Common myeloid progenitor, CD34-positive (primary cell): ENCODE data around the gene CABP7.
A peak's percentile ranks its signal among the peaks of the same experiment; 100 is the strongest.

ENCODE experiments used
- CTCF ChIA-PET: fragments of 350-600 bp; sonication (Branson Sonifier 250); formaldehyde crosslinking; loops from one replicate; lab custom pipeline; 2021; ENCODE audit warnings: antibody characterized with exemption; lab: Charles Lee
- POLR2A ChIA-PET: fragments of 350-600 bp; sonication (Branson Sonifier 250); formaldehyde crosslinking; loops from one replicate; lab custom pipeline; 2021; ENCODE audit warnings: antibody characterized with exemption; lab: Charles Lee
- DNase-seq, 3 donors: peaks; one replicate each; pipeline versions ENCODE4 v3.0.0 to v3.0.0-alpha.2; 2013
- H3K27ac ChIP-seq, 2 experiments: 1 replicate in 1 of 2; 2 replicates in 1 of 2; pipeline ENCODE4 v1.7.0; 2013; ENCODE audit warnings: inconsistent platforms in 2 of 2, low read length in 2 of 2, mild to moderate bottlenecking in 2 of 2, low read depth in 1 of 2, moderate library complexity in 1 of 2; ENCODE audit not compliant: severe bottlenecking in 2 of 2, insufficient read depth in 1 of 2, poor library complexity in 1 of 2
- H3K27me3 ChIP-seq, 5 experiments: replicated peaks in 2 of 5; 1 replicate in 3 of 5; 2 replicates in 2 of 5; pipeline versions ENCODE4 v1.6.1 to v1.7.0; 2013; ENCODE audit warnings: low read length in 4 of 5, mild to moderate bottlenecking in 2 of 5, moderate library complexity in 2 of 5, inconsistent platforms in 1 of 5; ENCODE audit not compliant: insufficient read depth in 5 of 5, control insufficient read depth in 4 of 5
- H3K36me3 ChIP-seq, 4 experiments: 1 replicate in 2 of 4; 2 replicates in 2 of 4; pipeline versions ENCODE4 v1.6.1 to v1.7.0; 2013; ENCODE audit warnings: low read length in 3 of 4, control low read depth in 1 of 4, mild to moderate bottlenecking in 1 of 4; ENCODE audit not compliant: control insufficient read depth in 4 of 4, insufficient read depth in 4 of 4
- H3K4me1 ChIP-seq, 4 experiments: 1 replicate in 3 of 4; 2 replicates in 1 of 4; pipeline versions ENCODE4 v1.6.1 to v1.7.1; 2013; ENCODE audit warnings: low read length in 3 of 4, mild to moderate bottlenecking in 3 of 4, control low read depth in 1 of 4, inconsistent platforms in 1 of 4, moderate library complexity in 1 of 4; ENCODE audit not compliant: control insufficient read depth in 4 of 4, insufficient read depth in 4 of 4; ENCODE audit errors: control extremely low read depth in 1 of 4
- H3K4me3 ChIP-seq, 7 experiments: 1 replicate in 4 of 7; 2 replicates in 3 of 7; pipeline versions ENCODE4 v1.5.1 to v1.7.0; 2013; ENCODE audit warnings: mild to moderate bottlenecking in 7 of 7, low read length in 6 of 7, moderate library complexity in 6 of 7, inconsistent platforms in 2 of 7, low read depth in 2 of 7, control low read depth in 1 of 7; ENCODE audit not compliant: insufficient read depth in 4 of 7, control insufficient read depth in 1 of 7; ENCODE audit errors: extremely low read depth in 1 of 7
- H3K9me3 ChIP-seq, 5 experiments: 1 replicate in 4 of 5; 2 replicates in 1 of 5; pipeline versions ENCODE4 v1.6.1 to v1.7.1; 2013; ENCODE audit warnings: low read length in 4 of 5, mild to moderate bottlenecking in 2 of 5, inconsistent platforms in 1 of 5, low read depth in 1 of 5, moderate library complexity in 1 of 5; ENCODE audit not compliant: control insufficient read depth in 4 of 5, insufficient read depth in 2 of 5; ENCODE audit errors: control extremely low read depth in 1 of 5
- WGBS: methylation state at CpG from one replicate; pipeline ENCODE4 v1.1.5; 2013; ENCODE audit not compliant: insufficient coverage; 5-methylcytosine and 5-hydroxymethylcytosine counted together

CABP7 gene

DNA sequence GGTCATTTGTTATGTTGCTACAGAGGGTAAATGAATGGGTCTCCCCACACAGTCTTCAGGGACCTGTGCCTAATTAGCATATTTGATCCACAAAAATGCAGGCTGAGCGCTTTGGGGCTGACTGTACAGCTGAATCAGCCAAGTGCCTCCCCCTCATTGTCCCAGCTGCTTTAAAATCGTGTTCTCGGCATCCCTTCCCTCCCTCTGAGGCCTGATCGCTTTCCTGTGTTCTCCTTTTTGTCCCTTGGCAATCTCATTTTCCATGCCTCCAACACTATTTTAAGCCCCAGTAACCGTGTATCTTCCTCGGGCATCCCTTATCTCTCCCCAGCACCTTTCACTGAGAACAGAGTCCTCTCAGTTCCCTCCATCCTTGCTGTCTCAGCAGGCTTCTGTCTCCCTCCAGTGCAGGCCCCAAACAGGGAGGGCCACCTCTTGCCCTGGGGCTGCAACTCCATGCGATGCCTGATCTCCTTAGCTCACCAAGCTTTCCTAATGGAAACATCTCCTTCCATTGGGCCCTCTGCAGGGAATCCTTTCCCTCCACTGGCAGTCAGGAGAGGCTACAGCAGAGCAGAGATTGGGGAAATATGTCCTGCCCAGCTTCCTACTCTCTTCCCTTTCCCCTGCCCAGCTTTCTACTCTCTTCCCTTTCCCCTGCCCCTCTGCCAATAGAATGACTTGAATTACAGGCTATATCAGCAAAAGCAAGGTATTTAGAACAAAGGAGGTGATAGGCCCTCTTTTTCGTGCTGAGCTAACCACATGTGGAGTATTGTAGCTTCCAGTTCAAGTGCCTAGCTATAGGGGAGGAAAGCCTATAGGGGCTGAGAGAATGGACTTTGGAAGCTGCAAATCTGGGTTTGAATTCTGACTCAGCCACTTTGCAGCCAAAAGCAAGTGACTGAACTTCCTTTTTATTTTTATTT is 61.2 kb downstream of the CABP7 start:
- Histone ChIP-seq H3K4me1 (no peaks in the 10 kb centered on the region), H3K4me3 (no peak overlapping the region), H3K27me3 (no peaks in the 10 kb centered on the region), H3K36me3 (no peaks in the 10 kb centered on the region), H3K9me3 (no peaks in the 10 kb centered on the region), H3K27ac (no peak overlapping the region)
- CTCF ChIA-PET: interaction anchor here (0.6 to 1.7 kb wide), 3 partner anchors 8 to 91 kb away, joined by 3 to 8 read pairs (median 4); no protein-coding TSS in a partner anchor
- 59% methylated on average over 7 of the region's 8 CpGs for WGBS
- peak in 2 of 3 donors; percentile 19 to 52 for DNase-seq
- POLR2A ChIA-PET: no interaction called here
